Activated T-cell treated with anti-CD3 and anti-CD28 coated beads for 24 hours (primary cell): ENCODE measurements around the gene FAIM.
"Not testable (repeated sequence)": the region's sequence is repeated elsewhere in the genome, so short reads cannot be mapped to it uniquely, and the experiment has no call there.

ENCODE experiments used
- DNase-seq: peaks from one replicate; pipeline ENCODE4 v3.0.0-alpha.2; 2020; ENCODE audit warnings: low read depth

The FAIM gene

GRCh38 chr3:138680974-138681373 is 72.4 kb downstream of the FAIM start:
- not testable (repeated sequence) for DNase-seq

DNA sequence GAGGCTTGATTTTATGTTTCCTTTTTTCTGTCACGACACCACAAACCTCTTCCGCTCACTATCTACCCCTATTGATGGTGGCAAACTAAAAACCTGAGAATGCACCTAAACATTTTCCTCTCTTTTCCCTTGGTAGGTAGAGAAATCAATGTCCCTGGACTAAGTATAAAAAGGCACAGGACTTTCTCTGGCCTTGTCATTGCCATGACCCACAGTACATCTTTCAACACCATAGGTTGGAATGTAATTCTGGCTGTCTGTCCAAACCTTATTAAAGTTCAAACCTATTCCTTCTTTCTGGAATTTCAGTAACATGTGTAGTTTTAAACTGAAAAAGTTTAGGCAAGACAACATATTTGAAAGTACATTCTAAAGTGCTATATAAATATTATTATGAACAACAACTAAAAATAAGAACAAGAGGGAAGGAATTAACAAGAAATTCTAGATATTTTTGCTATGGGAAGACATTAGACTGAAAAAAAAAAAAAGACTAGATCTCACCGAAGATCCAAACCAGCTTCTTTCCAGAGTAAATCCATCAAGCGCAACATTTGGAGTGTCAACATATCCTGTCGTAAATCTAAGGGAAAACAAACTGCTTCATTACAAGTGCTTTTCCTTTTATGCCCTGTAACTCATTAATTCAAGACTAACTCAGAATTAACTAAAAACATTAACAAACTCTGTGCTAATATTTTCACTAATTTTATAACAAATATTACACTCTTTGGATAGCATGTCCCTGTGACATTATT is 73.1 kb downstream of the FAIM start:
- no peak for DNase-seq

DNA sequence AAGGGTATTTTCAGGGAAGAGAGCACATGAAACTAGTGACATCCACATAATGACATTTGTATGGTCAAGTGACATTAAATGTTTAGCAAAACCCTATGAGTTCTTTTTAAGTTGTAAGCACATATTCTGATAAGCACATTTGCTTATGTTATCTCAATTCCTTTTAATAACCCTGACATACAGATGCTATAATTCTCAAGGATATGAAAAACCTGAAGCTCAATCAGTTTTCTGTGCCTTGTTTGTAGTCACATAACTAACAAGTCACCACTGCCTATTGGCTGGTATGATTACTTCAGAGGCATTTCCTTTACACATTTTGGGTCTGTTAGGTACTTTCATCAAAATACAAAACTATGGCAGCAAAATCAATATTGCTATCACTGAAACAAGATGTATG is 74.1 kb downstream of the FAIM start:
- DNase-seq: no peak
